GM20431 (cell line): ENCODE data around the gene GPRC5C.

Experiments
- in situ Hi-C: fragments of 300-500 bp; cut with MseI, MboI; formaldehyde crosslinking; loops from one replicate; pipeline ENCODE4 v1.15.0; 2020; ENCODE audit warnings: low sequenced_read_pairs; ENCODE audit not compliant: unreplicated experiment

Gene GPRC5C

DNA sequence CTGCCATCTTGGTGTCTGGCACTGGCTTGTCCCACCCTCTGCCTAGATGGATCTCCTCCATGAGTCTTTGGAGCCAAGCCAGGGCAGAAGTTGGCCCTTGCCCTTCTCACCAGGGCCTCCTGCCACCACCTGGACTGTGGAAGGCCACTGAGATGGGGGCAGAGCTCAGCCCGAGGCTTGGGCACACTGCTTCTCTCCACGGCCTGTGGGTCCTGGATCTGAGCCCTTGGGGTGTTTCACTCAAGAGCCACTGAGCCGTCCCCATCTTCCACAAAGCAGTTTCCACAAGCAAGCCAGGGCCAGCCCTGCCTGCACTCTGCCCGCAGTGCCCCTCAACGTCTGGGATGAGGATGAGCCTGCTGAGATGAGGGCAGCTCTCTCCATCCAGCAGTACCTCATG, 17.9 kb downstream of the GPRC5C start:
- in situ Hi-C loops: loop anchor here (10.0 kb wide), 1 partner anchor 75 kb away; no protein-coding TSS in a partner anchor

GRCh38 chr17:74450231-74450630, 18.3 kb downstream of the GPRC5C start:
- in situ Hi-C loops: loop anchor here (10.0 kb wide), 1 partner anchor 75 kb away; no protein-coding TSS in a partner anchor

DNA sequence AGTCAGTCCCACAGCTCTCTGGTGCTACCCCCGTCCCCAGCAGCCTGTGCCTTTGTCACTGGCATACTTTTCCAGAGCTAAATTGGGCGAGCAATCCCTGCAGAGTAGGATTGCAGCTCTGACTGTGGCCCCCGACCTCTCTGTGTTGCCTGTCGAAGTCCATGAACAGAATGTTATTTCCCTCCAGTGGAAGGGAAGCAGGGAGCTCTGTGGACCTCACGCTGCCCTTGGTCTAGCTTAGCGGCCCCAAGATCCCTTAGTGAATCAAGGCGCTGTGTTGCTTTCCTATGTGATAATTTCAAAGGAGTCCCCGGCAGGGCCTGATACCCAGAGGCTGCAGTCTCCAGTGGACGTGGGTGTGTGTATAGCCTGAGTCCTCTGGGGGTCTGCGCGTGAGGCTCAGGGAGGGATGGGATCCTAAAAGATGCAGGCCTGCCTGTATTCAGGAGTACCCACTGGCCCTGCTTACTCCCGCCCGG, 19.1 kb downstream of the GPRC5C start:
- in situ Hi-C loops: loop anchor here (10.0 kb wide), 1 partner anchor 76 kb away; no protein-coding TSS in a partner anchor

GRCh38 chr17:74451557-74451956, 19.7 kb downstream of the GPRC5C start:
- in situ Hi-C loops: loop anchor here (10.0 kb wide), 1 partner anchor 77 kb away; no protein-coding TSS in a partner anchor

GRCh38 chr17:74452033-74452840, 20.3 kb downstream of the GPRC5C start:
- in situ Hi-C loops: loop anchor here (10.0 kb wide), 1 partner anchor 77 kb away; no protein-coding TSS in a partner anchor

- in situ Hi-C loops: loop anchor here (10.0 kb wide), 1 partner anchor 78 kb away; no protein-coding TSS in a partner anchor
Observed at GRCh38 chr17:74452841-74453661, 21.2 kb downstream of the GPRC5C start.

GRCh38 chr17:74453665-74454196, 21.8 kb downstream of the GPRC5C start:
- in situ Hi-C loops: loop anchor here (10.0 kb wide), 1 partner anchor 79 kb away; no protein-coding TSS in a partner anchor

DNA sequence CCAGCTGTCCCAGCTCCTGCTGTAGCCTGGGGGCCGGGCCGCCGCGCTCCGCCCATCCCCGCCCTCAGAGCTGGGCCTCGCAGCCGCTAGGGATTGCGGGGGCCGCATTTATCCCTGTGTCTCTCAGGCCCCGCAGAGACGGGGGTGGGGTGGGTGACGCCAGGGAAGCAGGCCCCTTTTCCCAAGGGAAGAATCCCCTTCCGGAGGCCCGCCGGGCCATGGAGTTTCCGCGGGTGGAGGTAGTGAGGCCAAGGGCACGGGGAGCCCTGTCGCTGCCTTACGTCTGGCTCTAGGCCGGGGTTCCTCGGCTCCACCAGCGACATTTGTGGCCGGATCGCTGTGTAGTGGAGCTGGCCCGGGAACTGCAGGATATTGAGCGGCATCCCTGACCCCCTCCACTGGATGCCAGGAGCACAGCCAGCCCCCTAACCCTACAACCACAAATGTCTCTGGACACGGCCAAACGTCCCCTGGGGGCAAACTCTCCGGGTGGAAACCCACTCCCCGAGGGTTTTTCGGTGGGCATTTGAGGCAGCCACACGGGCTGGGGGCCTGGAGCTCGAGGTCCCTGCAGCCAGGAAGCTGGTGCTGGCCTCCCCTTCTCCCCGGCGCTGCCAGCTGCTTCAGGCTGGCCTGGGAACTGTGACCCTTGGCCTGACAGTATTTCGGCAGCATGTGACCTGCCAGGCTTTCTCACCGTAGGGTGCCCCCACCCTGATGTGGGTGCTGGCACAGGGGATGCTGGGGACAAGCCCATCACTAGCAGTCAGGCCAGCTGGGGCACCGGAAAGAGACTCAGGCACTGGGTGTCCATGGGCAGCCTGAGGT, 22.5 kb downstream of the GPRC5C start:
- in situ Hi-C loops: loop anchor here (10.0 kb wide), 1 partner anchor 80 kb away; no protein-coding TSS in a partner anchor

GRCh38 chr17:74455025-74455545, 23.2 kb downstream of the GPRC5C start:
- in situ Hi-C loops: loop anchor here (10.0 kb wide), 1 partner anchor 80 kb away; no protein-coding TSS in a partner anchor

GRCh38 chr17:74455821-74456220, 23.9 kb downstream of the GPRC5C start:
- in situ Hi-C loops: loop anchor here (10.0 kb wide), 1 partner anchor 81 kb away; no protein-coding TSS in a partner anchor

DNA sequence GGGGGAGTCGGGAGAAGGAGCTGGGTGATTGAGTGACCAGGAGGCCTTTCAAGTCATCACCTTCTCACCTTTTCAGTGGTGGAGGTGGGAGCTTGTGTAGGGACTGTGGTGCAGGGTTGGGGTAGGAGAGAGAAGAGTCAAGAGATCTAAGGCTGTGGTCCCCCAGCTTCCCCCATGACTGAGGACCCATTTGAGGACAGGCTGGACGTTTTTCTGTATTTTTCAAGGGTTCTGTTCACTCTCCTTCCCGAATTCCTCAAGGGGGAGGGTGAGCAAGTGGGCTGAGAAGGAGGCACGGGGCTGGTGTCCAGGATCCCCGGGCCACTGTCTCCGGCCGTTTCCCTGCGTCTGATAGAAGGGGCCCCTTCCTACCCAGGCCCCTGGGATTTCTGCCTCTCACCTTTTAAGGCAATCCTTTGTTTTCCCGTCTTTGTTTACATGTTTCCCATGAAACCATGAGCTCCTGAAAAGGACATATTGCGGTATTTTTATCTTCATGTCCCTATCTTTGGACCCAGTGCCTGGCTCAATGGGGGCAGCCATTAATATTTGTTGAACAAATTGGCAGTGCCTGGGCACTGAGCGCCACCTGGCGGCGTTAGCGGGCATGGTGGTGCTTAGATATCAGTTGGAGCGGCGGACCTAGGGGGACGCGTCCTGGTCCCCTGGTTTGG, 25.4 kb downstream of the GPRC5C start:
- in situ Hi-C loops: loop anchor here (10.0 kb wide), 1 partner anchor 82 kb away; no protein-coding TSS in a partner anchor

GRCh38 chr17:74457820-74458166, 25.9 kb downstream of the GPRC5C start:
- in situ Hi-C loops: loop anchor here (10.0 kb wide), 1 partner anchor 83 kb away; no protein-coding TSS in a partner anchor

GRCh38 chr17:74458835-74459234, 26.9 kb downstream of the GPRC5C start:
- in situ Hi-C loops: loop anchor here (10.0 kb wide), 1 partner anchor 84 kb away; no protein-coding TSS in a partner anchor

- in situ Hi-C loops: loop anchor here (10.0 kb wide), 1 partner anchor 85 kb away; no protein-coding TSS in a partner anchor
Observed at GRCh38 chr17:74459622-74460021, 27.7 kb downstream of the GPRC5C start.

- in situ Hi-C loops: no loop called here
Observed at GRCh38 chr17:74460241-74460640, 28.4 kb downstream of the GPRC5C start.

DNA sequence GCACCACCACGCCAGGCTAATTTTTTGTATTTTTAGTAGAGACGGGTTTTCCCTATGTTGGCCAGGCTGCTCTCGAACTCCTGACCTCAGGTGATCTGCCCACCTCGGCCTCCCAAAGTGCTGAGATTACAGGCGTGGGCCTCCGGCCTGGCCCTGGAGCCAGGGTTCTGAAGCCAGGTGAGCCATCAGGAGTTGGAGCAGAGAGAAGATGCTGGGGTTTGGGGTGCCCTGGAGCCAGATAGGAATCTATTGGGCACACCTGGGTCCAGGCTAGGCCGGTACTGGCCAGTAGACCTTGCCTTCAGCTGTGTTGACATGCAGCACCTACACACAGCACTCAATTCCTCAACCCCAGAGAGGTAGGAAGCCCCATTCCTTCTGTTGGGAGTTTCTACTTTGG, 29.1 kb downstream of the GPRC5C start:
- in situ Hi-C loops: no loop called here

GRCh38 chr17:74461611-74462010, 29.7 kb downstream of the GPRC5C start:
- in situ Hi-C loops: no loop called here

DNA sequence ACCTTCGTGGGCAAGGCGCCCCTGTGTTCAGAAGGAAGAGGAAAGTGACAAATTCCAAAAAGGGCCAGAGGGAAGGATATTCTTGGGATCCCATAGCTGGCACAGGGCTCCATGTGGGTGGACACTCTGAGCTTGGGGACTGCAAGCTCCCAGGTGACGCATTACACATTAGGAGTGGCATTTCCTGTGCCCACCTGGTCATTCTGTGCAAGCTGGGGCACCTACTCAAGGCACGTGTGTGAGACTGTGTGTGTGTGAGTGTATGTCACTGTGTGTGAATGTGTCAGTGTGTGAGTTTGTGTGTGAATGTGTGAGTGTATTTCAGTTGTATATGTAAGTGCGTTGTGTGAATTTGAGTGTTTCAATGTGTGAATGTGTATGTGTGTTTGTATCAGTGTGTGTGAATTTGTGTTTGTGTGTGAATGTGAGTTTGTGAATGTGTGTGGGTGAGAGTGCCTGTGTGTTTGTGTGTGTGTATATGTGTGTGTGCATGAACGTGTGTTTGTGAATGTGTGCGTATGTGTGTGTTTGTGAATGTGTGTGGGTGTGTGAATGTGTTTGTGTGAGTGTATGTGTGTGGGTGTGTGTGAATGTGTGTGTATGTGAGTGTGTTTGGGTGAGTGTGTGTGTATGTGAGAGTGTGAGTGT, 33.0 kb downstream of the GPRC5C start:
- in situ Hi-C loops: no loop called here
